Common myeloid progenitor, CD34-positive (primary cell): Measurements from ENCODE around the gene PHACTR1.

Experiments
- CTCF ChIA-PET: fragments of 350-600 bp; sonication (Branson Sonifier 250); formaldehyde crosslinking; loops from one replicate; lab custom pipeline; 2021; ENCODE audit warnings: antibody characterized with exemption; lab: Charles Lee
- POLR2A ChIA-PET: fragments of 350-600 bp; sonication (Branson Sonifier 250); formaldehyde crosslinking; loops from one replicate; lab custom pipeline; 2021; ENCODE audit warnings: antibody characterized with exemption; lab: Charles Lee
- DNase-seq, 3 donors: peaks; one replicate each; pipeline versions ENCODE4 v3.0.0 to v3.0.0-alpha.2; 2013
- H3K27ac ChIP-seq, 2 experiments: 1 replicate in 1 of 2; 2 replicates in 1 of 2; pipeline ENCODE4 v1.7.0; 2013; ENCODE audit warnings: inconsistent platforms in 2 of 2, low read length in 2 of 2, mild to moderate bottlenecking in 2 of 2, low read depth in 1 of 2, moderate library complexity in 1 of 2; ENCODE audit not compliant: severe bottlenecking in 2 of 2, insufficient read depth in 1 of 2, poor library complexity in 1 of 2
- H3K27me3 ChIP-seq, 5 experiments: replicated peaks in 2 of 5; 1 replicate in 3 of 5; 2 replicates in 2 of 5; pipeline versions ENCODE4 v1.6.1 to v1.7.0; 2013; ENCODE audit warnings: low read length in 4 of 5, mild to moderate bottlenecking in 2 of 5, moderate library complexity in 2 of 5, inconsistent platforms in 1 of 5; ENCODE audit not compliant: insufficient read depth in 5 of 5, control insufficient read depth in 4 of 5
- H3K36me3 ChIP-seq, 4 experiments: 1 replicate in 2 of 4; 2 replicates in 2 of 4; pipeline versions ENCODE4 v1.6.1 to v1.7.0; 2013; ENCODE audit warnings: low read length in 3 of 4, control low read depth in 1 of 4, mild to moderate bottlenecking in 1 of 4; ENCODE audit not compliant: control insufficient read depth in 4 of 4, insufficient read depth in 4 of 4
- H3K4me1 ChIP-seq, 4 experiments: 1 replicate in 3 of 4; 2 replicates in 1 of 4; pipeline versions ENCODE4 v1.6.1 to v1.7.1; 2013; ENCODE audit warnings: low read length in 3 of 4, mild to moderate bottlenecking in 3 of 4, control low read depth in 1 of 4, inconsistent platforms in 1 of 4, moderate library complexity in 1 of 4; ENCODE audit not compliant: control insufficient read depth in 4 of 4, insufficient read depth in 4 of 4; ENCODE audit errors: control extremely low read depth in 1 of 4
- H3K4me3 ChIP-seq, 7 experiments: 1 replicate in 4 of 7; 2 replicates in 3 of 7; pipeline versions ENCODE4 v1.5.1 to v1.7.0; 2013; ENCODE audit warnings: mild to moderate bottlenecking in 7 of 7, low read length in 6 of 7, moderate library complexity in 6 of 7, inconsistent platforms in 2 of 7, low read depth in 2 of 7, control low read depth in 1 of 7; ENCODE audit not compliant: insufficient read depth in 4 of 7, control insufficient read depth in 1 of 7; ENCODE audit errors: extremely low read depth in 1 of 7
- H3K9me3 ChIP-seq, 5 experiments: 1 replicate in 4 of 5; 2 replicates in 1 of 5; pipeline versions ENCODE4 v1.6.1 to v1.7.1; 2013; ENCODE audit warnings: low read length in 4 of 5, mild to moderate bottlenecking in 2 of 5, inconsistent platforms in 1 of 5, low read depth in 1 of 5, moderate library complexity in 1 of 5; ENCODE audit not compliant: control insufficient read depth in 4 of 5, insufficient read depth in 2 of 5; ENCODE audit errors: control extremely low read depth in 1 of 5
- WGBS: methylation state at CpG from one replicate; pipeline ENCODE4 v1.1.5; 2013; ENCODE audit not compliant: insufficient coverage; 5-methylcytosine and 5-hydroxymethylcytosine counted together

PHACTR1 gene

GRCh38 chr6:13187692-13188091 lies 471.1 kb downstream of the PHACTR1 start:
- 100% methylated on average over 3 of the region's 3 CpGs for WGBS
- Histone ChIP-seq H3K27me3 (no peaks in the 10 kb centered on the region), H3K9me3 (no peaks in the 10 kb centered on the region), H3K4me1 (peaks cover 2 to 10% (median 4%) of the 10 kb centered on the region in 4 experiments), H3K4me3 (no peak overlapping the region), H3K27ac (no peak overlapping the region), H3K36me3 (peaks cover 0 to 35% (median 4%) of the 10 kb centered on the region in 4 experiments)
- ChIA-PET CTCF (interaction anchor here (0.8 to 2.8 kb wide), 5 partner anchors 12 to 102 kb away, joined by 3 to 9 read pairs (median 3); no protein-coding TSS in a partner anchor), POLR2A (no interaction called here)
- no peak for DNase-seq

GRCh38 chr6:13188306-13188705 lies 471.7 kb downstream of the PHACTR1 start:
- H3K9me3 ChIP-seq, result no peaks in the 10 kb centered on the region
- WGBS, result 100% methylated on average over 1 of the region's 3 CpGs
- peaks cover 2 to 14% (median 6%) of the 10 kb centered on the region in 4 experiments for H3K4me1 ChIP-seq
- peaks cover 0 to 32% (median 4%) of the 10 kb centered on the region in 4 experiments for H3K36me3 ChIP-seq
- ChIA-PET CTCF (interaction anchor here (0.8 to 2.8 kb wide), 3 partner anchors 11 to 90 kb away, joined by 3 to 9 read pairs (median 4); no protein-coding TSS in a partner anchor), POLR2A (no interaction called here)
- no peak overlapping the region for H3K27ac ChIP-seq
- H3K27me3 ChIP-seq, result no peaks in the 10 kb centered on the region
- no peak overlapping the region for H3K4me3 ChIP-seq
- DNase-seq, result no peak

- Histone ChIP-seq H3K4me1 (peaks cover 0 to 14% (median 5%) of the 10 kb centered on the region in 4 experiments), H3K9me3 (no peaks in the 10 kb centered on the region), H3K27me3 (no peaks in the 10 kb centered on the region), H3K27ac (no peak overlapping the region), H3K4me3 (no peak overlapping the region), H3K36me3 (peaks cover 0 to 18% (median 2%) of the 10 kb centered on the region in 4 experiments)
- no peak for DNase-seq
- ChIA-PET CTCF (interaction anchor here (0.6 to 1.1 kb wide), 2 partner anchors 89 to 182 kb away, joined by 3 read pairs; no protein-coding TSS in a partner anchor), POLR2A (interaction anchor here (0.5 kb wide), 1 partner anchor 256 kb away, joined by 4 read pairs; no protein-coding TSS in a partner anchor)
- 100% methylated on average over 2 of the region's 6 CpGs for WGBS
Observed at GRCh38 chr6:13189710-13190109, 473.1 kb downstream of the PHACTR1 start.

- no peak for DNase-seq
- Histone ChIP-seq H3K4me3 (no peak overlapping the region), H3K36me3 (peaks cover 0 to 14% (median under 1%) of the 10 kb centered on the region in 4 experiments), H3K27me3 (no peaks in the 10 kb centered on the region), H3K4me1 (peaks cover 0 to 14% (median 5%) of the 10 kb centered on the region in 4 experiments), H3K27ac (no peak overlapping the region), H3K9me3 (no peaks in the 10 kb centered on the region)
- CTCF ChIA-PET, result no interaction called here
- 100% methylated on average over 1 of the region's 1 CpG for WGBS
- POLR2A ChIA-PET, result no interaction called here
Observed at GRCh38 chr6:13190376-13190775, 473.8 kb downstream of the PHACTR1 start.

GRCh38 chr6:13191461-13191860 lies 474.9 kb downstream of the PHACTR1 start:
- no CpG with 5 or more reads among the region's 1 CpG for WGBS
- CTCF ChIA-PET, result no interaction called here
- no peaks in the 10 kb centered on the region for H3K9me3 ChIP-seq
- H3K27me3 ChIP-seq, result no peaks in the 10 kb centered on the region
- H3K27ac ChIP-seq, result no peak overlapping the region
- no peak for DNase-seq
- H3K4me3 ChIP-seq, result no peak overlapping the region
- H3K36me3 ChIP-seq, result peaks cover 0 to 10% (median under 1%) of the 10 kb centered on the region in 4 experiments
- peaks cover 0 to 14% (median 5%) of the 10 kb centered on the region in 4 experiments for H3K4me1 ChIP-seq
- POLR2A ChIA-PET, result no interaction called here

- CTCF ChIA-PET, result interaction anchor here (0.7 to 2.5 kb wide), 25 partner anchors 9 to 178 kb away, joined by 3 to 16 read pairs (median 4); no protein-coding TSS in a partner anchor
- POLR2A ChIA-PET, result interaction anchor here (1.0 to 1.9 kb wide), 2 partner anchors 80 to 133 kb away, joined by 4 to 6 read pairs; partner anchors contain the start of gene TBC1D7
- Histone ChIP-seq H3K4me3 (no peak overlapping the region), H3K4me1 (peaks cover 0 to 14% (median 5%) of the 10 kb centered on the region in 4 experiments), H3K36me3 (peaks cover 0 to 11% (median 6%) of the 10 kb centered on the region in 4 experiments), H3K27me3 (no peaks in the 10 kb centered on the region), H3K9me3 (no peaks in the 10 kb centered on the region), H3K27ac (no peak overlapping the region)
- peak; percentile 60 to 64 (median 63) for DNase-seq
- 25% methylated on average over 3 of the region's 6 CpGs for WGBS
Observed at GRCh38 chr6:13194852-13195251, 478.3 kb downstream of the PHACTR1 start.

- no peaks in the 10 kb centered on the region for H3K27me3 ChIP-seq
- no peak for DNase-seq
- H3K4me1 ChIP-seq, result peaks cover 0 to 11% (median 5%) of the 10 kb centered on the region in 4 experiments
- ChIA-PET CTCF (interaction anchor here (1.0 to 2.5 kb wide), 9 partner anchors 11 to 126 kb away, joined by 3 to 16 read pairs (median 5); no protein-coding TSS in a partner anchor), POLR2A (interaction anchor here (0.6 to 1.9 kb wide), 3 partner anchors 80 to 231 kb away, joined by 4 to 6 read pairs (median 5); partner anchors contain the start of gene TBC1D7)
- H3K9me3 ChIP-seq, result no peaks in the 10 kb centered on the region
- H3K27ac ChIP-seq, result no peak overlapping the region
- 94% methylated on average over 2 of the region's 5 CpGs for WGBS
- peaks cover 0 to 11% (median 6%) of the 10 kb centered on the region in 4 experiments for H3K36me3 ChIP-seq
- H3K4me3 ChIP-seq, result no peak overlapping the region
Observed at GRCh38 chr6:13195803-13196202, 479.2 kb downstream of the PHACTR1 start.
